Activated CD4-positive, alpha-beta T cell treated with anti-CD3 and anti-CD28 coated beads for 24 hours (primary cell): ENCODE results near the gene GPR84.
A peak's percentile ranks its signal among the peaks of the same experiment; 100 is the strongest.

Source experiments
- DNase-seq, 2 donors: peaks; one replicate each; pipeline ENCODE4 v3.0.0-alpha.2; 2020; ENCODE audit warnings: low read depth in 2 of 2

The GPR84 gene

DNA sequence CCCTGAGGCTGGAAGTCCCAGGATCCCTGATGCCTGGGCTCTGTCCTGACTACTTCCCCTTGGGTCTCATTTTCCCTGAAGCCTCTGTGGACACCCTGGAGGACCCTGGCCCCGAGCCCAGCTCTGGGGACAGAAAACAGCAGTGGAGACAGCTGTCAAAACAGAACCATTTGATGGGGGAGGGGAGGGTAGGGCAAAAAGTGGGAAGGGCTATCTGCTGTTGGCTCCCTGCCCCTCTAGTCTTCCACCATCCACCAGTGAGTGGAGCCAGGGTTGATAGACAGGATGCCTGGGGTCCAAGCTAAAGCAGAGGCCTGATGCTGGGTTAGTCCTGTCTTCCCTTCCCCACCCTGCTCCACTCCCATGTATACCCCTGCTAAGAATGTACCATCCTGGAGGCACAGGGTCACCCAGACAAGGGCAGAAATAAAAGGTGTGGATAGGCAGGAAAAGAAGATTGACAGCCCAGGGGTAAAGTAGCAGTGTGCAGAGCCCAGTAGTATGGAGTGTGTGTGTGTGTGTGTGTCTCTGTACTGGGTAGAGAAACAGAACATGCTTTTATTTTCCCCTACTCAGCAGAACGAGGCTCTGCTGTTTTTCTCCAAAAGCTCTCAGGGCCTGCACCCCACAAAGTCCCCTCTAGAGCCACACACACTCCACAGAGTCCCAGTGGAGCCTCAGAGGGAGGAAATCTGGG, 10.4 kb upstream of the GPR84 start:
- no peak for DNase-seq

DNA sequence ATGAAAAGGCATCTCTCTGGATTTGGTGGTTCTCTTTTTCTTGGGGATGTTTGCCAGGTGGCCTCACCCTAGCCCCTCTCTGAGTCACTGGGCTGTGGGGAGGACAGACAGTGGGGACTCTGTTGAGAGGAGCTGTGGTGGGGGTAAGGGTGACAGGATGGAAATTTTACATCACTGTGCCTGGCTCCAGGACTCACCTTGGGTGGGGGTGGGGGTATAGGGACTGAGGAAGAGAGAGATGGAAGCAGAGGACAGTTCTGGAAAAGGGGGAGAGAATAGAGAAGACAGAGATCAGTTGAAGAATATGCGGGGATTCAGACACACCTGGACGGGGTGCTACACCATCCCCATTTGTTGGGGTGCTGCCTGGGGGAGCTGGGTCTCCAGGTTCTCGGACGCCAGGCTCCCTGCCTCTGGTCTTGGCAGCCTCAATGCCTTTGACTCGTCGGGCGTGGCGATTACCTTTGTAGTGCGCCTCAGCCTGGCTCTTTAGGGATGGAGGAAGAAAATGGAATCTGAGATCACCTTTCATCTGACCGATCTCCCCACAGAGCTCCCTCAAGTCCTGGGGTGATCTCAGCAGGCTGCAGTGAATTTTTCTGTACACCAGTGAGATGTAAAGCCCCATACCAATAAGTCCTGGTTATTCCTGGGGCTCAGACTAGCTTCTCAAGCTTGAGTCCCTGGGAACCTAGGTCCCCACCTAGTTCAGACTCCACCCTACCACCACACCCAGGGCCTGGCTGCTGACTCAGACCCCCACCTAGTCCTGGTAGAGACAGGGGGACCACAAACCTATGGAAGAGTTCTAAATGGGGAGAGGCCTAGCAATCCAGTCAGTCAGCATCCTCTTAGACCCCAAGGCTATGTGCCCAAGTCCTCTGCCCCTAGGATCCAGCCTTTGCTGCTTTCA, 9.6 kb upstream of the GPR84 start:
- DNase-seq: no peak

DNA sequence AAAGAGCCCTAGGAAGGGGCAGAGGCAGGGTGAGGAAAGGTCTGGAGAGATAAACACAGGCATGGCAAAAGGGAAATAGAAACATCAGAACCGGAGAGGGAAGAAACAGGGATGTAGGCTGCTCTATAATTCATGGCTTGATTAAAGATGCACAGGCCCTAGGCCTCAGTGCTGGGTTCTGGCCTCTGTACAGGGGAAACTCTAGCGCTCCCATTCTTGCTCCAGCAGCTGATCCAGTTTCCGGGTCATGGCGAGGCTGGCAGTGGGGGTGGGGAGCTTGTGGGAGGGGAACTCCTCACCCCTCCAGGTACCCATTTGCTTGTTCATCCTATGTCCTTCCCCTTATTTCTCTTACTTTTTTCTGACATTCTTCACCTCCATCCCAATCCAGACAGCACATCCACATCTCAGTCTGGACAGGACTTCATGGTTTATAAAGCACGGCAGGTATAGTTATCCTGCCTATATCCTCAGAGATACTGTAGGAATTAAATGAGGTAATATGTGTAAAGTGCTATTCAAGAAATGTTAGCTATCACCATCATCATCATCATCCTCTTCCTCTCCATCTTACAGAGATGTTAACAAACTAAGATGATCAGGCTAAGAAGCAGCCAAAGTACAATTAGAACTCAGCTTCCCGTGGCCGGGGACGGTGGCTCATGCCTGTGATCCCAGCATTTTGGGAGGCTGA, 8.0 kb upstream of the GPR84 start:
- DNase-seq: no peak

DNA sequence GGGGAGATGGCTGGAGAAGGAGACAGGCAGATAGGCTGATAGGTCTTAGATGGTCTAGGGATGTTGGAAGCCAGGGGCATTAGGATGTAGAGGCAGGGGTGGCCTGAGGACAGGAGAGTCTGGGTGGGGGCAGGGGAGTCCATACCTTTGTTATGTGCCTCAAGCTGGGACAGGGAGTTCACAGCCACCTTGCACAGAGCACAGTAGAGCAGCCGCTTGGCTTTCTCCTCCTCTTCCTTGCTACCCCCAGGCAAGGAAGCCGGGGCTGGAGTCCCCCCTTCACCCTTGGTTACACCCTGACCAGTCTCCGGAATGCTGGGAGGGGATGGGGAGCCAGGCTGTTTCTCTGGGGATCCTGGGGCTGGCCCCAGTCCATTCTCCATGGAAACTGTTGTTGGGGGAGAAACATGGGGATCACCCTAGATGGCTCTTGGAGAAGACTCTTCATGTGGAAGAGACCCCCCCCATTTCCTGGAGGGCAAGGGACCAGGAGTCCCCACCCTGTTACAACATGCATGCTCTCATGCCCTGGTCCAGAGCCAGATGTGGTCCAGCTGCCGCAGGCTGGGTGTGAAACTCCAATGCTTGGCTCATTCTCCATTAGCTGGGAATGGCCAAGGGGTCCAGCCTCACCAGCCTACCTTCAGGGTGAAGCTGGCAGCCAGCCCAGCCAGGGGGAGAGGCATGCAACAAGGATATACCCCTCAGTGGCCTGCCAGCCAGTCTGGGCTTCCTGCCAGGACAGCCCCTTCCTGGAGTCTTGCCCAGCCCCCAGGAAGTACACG, 7.2 kb upstream of the GPR84 start:
- no peak for DNase-seq

DNA sequence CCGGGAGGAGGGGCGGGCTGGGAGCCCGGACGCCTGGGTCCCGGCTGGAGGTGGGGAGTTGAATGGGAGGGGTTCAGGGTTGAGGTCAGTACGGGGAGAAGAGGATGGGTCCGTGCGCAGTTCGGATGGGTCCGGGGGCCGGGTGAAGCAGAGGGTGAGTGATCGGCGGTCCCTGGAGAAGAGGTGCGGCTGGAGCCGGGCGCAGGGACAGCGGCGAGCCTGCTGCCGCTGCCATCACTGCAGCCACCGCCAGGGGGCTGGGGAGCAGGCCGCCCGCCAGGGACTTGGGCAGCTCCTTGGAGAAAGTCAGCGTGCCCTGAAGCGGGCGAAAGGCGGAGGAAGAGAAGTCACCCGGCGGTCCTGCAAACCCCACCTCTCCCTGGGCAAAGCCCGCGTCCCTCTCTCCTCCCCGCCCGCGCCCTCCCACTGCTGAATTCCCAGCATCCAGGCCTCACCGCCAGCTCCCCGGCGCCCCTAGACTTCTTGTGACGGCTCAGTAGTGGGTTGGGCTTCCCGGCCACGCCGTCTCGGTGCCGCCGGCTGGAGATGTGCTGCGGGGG, 6.0 kb upstream of the GPR84 start:
- DNase-seq: no peak

DNA sequence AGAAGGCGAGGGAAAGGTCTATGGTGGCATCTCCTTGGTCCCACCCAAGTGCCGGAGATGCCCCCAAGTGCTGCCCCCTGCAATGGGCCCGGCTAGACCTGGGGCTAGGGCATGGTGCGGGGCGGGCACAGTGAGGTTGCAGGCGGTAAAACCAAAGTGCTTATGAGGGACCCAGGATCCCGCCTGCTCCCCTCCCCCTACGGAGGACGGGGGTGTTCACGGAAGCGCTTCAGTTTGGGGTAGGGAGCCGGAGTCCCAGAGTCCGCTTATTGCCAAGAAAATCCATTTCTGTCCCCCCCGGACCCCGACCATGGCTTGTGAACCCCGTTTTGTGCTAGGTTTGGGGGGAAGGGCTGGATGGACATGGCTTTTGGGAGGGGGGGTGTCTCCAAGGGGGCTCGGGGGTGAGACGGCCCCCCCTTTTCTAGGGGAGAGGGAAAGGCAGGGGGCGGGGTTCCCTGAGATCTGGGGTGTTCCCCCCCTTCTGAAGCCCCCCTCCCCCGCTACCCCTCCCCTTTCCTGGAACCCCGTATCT, 5.4 kb upstream of the GPR84 start:
- no peak for DNase-seq

DNA sequence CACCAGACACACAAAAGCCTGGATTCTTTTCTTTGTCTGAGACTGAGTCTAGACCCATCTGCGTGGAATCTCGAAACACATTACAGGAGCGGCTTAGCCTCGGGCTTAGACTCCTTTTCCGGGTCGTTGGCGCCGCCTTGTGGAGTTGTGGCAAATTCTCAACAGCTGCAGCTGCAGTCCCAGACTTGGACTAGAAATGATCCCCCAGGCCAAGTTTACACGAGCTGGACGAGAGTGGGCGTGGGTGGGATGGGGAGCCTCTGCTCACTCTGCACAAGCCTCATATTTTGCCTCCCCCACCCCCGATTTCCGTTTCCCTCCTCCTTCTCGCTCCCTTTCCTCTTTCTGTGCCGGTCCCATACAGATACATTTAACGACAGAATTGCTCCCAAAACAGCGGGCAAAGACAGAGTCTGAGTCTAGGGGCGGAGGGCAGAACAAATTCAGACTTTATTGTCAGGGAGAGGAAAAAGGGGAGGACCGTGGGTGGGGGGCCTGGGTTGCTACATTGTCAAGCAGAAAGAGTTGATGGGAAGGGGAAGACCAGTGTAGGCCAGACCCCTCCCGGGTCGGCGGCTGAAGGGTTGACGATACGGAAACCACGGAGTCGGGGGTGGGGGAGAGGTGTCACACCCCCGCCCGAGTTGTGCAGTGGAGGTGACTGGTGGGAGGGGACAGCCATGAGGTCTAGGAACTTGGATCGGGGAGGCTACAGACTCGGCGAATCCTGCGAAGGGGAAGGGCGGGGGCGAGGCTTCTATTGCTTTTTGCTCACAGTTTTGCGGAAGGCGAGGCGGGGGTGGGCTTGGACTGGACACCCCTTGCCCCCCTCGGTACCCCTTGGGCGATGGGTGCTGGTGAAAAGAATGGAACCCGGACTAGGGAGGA, 4.7 kb upstream of the GPR84 start:
- DNase-seq: peak; percentile 87 to 96

DNA sequence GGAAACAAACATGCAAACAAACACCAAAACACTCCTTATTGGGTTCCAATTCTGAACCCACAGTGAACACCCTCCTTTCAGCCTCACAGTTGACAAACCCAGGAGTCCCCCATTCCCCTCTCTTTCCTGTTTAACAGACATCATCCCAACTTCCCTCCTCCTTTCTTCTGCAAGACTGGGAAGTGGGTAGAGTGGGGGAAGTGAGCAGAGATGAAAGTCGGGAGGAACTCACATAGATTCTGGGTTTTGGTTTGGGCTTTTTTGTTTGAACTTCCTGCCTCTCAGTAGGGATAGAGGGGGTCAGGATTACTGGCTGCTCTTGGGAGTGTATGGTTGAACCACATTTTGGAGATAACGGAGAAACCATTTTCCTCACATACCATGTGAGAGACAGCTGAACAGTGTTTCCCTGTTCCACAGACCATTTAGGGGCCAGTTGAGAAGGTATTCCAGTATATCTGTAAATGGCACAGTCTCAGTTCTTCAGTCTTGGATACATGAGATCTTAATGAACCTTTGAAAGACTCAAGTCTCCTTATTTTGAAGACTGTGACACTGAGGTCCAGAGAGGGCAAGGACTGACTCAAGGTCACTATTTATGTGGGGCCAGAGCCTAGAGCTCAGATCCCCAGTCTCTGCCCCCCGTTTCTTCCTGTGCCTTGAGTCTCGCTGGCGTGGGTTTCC, 3.9 kb upstream of the GPR84 start:
- no peak for DNase-seq

DNA sequence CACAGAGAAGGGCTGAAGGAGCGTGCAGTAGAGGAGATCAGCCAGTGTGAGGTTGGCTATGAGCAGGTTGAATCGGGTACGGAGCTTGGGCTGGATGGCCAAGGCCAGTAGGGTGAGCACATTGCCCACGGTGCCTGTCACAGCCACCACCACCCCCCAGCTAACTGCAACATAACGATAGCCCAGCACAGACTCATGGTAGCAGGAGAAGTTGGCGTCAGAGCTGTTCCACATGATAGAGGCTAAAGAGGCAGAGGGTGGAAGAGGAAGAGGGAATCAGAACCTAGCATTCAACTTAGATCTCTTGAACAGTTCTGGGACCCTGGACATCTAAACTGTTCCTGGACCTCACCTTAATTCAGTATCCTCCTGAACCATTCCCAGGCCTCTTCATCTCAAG, 668 bp downstream of the GPR84 start:
- DNase-seq: no peak

DNA sequence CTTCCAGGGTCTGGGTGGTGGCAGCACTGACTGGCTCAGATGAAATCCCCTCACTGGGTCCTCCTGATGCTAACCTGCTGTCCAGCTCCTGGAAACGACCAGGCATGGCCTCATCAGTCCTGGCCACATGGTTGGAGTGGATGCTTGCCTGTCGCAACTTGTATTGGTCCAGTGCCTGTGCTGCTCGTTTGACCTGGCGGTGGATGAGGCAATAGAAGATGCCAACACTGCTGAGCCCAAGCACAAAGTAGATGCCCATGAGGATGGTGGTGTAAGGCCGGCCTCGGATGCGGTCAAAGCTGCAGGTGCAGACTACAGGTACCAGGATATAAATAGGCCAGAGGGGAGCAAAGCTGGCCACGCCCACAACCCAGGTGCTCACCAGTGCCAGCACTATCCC, 1.2 kb downstream of the GPR84 start:
- no peak for DNase-seq

DNA sequence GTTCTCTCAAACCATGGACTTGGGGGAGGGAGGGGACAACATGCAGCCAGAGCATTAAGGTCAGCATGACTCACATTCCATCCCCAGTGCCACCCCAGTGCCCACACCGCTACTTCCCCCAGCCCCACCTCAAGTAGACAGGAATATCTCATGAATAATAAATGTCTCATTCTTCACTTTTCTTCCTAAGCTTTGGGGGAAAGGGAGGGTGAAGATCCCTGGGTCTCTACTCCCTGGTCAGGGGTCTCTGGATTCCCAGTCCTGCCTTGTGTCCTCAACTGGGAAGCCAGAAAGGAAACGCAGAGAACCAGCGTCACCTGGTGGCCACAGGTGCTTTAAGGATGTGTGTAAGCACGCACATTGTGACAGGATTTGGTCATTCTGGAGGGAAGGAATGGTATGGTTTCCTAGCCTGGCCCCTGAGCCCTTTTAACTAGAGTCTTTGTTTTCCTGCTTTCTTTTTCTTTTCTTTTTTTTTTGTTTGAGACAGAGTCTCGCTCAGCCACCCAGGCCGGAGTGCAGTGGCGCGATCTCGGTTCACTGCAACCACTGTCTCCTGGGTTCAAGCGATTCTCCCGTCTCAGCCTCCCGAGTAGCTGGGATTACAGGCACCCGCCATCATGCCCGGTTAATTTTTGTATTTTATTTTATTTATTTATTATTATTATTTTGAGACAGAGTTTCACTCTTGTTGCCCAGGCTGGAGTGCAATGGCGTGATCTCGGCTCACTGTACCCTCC, 3.4 kb downstream of the GPR84 start:
- peak in 1 of 2 donors; percentile 50 for DNase-seq

DNA sequence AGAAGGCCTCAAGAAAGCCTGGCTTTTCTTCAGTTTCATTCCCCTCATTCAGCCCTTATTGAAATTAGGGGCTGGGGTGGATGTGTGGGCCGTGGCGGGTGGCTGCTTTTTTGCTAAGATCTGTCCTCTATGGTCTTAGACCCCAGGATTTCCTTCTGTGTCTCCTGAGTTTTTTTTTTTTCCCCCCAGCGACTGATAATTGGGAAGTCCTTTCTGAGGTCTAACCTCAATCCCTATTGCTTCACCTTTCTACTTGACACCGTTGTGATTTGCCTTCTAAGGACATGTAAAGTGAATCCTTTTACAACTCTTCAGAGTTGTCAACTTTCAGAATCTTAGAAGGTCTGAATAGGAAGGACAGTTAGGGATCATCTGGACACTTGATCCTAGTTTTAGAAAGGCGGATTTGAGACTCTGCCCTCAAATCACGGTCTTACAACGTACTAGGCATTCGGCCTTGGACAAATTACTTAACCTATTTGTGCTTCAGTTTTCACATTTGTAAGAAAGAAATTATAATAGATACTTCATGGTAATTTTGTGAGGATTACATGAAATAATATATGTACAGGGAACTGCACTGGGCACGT, 4.4 kb downstream of the GPR84 start:
- DNase-seq: no peak

DNA sequence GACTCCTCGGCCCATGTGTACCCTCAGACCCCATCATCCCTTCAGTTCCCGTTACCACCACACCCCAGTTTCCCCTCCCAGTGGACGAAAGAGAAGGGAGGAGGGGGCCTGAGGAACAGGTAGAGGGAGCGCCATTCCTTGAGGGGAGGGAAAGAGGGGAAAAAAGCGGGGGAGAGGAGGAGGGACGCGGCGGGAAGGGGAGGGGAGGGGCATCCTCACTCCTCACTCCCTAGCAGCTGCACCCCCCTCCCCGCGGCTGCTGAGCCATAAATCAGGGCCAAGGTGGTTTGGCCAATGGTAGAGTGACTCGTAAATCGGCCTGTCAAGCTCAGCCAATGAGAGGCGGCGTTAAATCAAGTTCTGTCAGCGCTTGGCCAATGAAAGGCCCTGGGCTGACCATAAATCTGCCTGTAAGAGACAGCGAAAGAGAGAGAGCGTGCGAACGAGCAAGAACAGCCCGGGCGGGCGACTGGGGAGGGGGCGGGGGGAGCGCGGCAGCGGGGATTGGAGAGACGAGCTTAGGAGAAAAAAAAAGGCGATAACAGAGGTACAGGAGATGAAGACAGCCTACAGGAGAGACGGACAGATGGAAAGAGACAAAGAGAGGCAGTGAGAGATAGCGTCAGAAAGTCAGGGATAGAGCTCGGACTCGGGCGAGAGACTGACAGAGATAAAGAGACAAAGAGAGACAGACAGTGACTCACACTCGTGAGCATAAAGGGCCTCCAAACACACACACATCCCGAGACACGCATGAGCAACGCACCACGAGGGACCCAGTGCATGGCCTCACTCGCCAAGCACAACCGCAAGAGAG, 5.1 kb downstream of the GPR84 start:
- peak; percentile 83 for DNase-seq

DNA sequence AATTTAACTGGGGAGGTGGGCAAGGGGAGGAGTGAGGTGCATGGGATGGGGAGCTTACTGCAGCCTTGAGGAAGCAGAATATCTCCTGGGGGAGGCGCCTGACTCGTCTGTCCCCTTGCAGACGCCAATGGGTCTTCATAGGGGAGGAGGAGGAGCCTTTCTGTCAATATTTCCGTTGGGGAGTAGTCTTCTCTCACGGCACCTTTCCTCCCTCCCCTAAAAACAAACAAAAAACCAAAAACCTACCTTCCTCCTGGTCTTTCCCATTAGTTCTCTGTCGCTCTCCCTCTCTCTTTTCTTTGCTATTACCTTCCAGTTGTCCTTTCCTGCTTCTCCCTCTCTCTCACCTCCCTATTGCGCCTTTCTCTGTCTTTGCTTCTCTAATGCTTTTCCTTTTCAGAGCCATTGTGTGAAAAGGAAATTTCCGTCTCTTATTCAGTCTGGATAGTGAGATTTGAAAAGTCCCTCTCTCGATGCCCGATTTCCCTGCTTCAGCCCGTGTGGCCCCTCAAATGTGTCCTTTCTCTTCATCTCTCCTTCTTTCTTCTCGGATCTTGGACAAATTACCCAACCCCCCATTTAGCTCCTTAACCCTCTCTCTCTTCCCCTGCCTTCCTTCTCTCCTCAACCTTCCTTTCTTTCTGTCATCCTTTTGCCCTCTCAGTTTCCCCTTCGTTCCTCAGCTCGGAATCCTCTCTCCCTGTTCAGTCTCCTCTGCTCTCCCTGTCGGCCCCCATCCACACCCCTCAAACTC, 5.9 kb downstream of the GPR84 start:
- no peak for DNase-seq

DNA sequence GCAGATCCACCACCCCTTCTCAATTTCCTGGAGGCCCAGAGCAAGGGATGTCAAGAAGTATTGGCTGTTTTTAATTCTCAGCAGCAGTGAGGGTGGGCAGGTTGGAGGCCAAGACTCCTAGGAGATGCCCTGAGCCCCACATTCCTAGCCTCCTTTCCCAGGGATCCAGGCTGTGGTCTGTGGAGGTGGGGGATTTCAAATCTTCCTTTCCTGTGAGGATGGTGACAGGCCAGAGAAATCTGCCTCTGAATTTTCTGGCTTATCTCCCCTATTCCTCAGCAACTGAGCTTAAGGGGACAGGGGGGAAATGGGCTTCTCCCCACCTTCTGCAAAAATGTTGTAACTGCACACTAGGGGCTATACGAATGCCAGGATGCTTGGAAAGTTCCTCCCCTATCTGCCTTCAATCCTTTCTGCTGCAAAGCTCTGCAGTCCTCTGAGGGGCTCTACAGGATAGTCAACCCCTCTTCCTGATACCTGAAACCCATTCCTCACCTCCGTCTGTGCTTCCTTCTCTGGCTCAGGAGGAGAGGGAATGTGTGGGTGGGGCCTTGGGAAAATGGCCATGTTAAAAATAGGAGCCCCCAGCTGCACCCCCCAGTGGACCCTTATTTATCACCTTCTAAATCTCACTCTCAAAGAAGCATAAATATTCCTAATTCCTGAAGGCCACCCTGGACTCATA, 6.6 kb downstream of the GPR84 start:
- DNase-seq: no peak

DNA sequence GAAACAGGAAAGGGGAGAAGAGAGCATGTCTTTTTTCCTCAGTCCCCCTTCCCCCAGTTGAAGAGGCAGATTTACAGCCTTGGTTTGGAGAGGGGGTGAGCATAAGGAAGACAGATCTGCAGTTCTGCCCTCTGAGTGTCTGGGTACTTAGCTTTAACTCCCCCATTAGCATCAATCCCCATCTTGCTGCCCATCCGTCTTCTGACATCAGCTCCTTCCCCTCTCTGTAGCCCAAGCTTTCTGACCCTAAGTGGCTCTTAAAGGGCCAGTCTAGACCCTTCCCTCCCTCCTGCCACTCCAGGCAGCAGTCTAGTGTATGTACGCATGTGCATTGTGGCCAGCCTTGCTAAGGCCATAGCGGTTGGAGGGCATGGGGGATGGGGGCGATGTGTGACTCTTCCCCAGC, 7.3 kb downstream of the GPR84 start:
- DNase-seq: no peak
